C4-2B (cell line): ENCODE results near the gene LIPK.

Source experiments
- ZFX ChIP-seq: fragments of 450-650 bp; IDR thresholded peaks from 2 replicates; pipeline ENCODE4 v1.6.1; 2017
- TF ChIP-seq, protein P1 (sequence below): fragments of 450-650 bp; conservative IDR thresholded peaks from 2 replicates; pipeline ENCODE4 v1.5.1; 2017; ENCODE audit warnings: mild to moderate bottlenecking

GRCh38 chr10:88672041-88672440, 34.0 kb upstream of the LIPK start:
- TF ChIP-seq, protein P1, sequence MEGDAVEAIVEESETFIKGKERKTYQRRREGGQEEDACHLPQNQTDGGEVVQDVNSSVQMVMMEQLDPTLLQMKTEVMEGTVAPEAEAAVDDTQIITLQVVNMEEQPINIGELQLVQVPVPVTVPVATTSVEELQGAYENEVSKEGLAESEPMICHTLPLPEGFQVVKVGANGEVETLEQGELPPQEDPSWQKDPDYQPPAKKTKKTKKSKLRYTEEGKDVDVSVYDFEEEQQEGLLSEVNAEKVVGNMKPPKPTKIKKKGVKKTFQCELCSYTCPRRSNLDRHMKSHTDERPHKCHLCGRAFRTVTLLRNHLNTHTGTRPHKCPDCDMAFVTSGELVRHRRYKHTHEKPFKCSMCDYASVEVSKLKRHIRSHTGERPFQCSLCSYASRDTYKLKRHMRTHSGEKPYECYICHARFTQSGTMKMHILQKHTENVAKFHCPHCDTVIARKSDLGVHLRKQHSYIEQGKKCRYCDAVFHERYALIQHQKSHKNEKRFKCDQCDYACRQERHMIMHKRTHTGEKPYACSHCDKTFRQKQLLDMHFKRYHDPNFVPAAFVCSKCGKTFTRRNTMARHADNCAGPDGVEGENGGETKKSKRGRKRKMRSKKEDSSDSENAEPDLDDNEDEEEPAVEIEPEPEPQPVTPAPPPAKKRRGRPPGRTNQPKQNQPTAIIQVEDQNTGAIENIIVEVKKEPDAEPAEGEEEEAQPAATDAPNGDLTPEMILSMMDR = no peak
- TF ChIP-seq ZFX = no peak
